Stimulated activated CD8-positive, alpha-beta memory T cell treated with anti-CD3 and anti-CD28 coated beads, Interleukin-4, amount 100 ng/mL, for 24 hours (primary cell): ENCODE data around the gene USP48.
"Not testable (repeated sequence)": the region's sequence is repeated elsewhere in the genome, so short reads cannot be mapped to it uniquely, and the experiment has no call there.

ENCODE experiments used
- DNase-seq: peaks from one replicate; pipeline ENCODE4 v3.0.0-alpha.2; 2020; ENCODE audit warnings: low read depth

USP48 gene

DNA sequence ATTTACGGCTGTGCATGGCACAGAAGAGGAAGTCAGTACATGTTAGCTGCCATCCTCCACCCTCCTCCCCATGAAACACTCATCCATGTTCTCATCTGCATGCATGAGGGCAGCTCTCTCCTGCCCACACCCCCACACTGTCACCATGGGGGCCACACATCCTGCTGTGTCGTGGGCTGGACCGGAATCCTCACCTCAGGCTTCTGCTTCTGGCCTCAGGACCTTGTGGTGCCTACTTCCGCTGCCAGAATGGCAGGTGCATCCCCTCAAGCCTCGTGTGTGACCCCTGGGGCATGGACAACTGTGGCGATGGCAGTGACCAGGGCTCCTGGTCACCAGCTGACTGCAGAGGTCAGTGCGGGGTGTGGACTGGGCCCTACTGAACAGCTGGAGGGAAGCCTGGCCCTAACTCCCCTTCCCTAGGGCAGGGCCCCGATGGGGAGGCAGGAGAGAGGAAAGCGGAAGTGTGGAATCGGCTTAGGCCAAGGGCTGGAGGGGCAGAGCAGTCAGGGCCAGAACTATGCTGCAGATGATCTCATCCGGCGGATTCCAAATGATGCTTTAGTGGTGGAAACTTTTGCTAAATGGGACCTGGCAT lies 32.9 kb upstream of the USP48 start:
- no peak for DNase-seq

DNA sequence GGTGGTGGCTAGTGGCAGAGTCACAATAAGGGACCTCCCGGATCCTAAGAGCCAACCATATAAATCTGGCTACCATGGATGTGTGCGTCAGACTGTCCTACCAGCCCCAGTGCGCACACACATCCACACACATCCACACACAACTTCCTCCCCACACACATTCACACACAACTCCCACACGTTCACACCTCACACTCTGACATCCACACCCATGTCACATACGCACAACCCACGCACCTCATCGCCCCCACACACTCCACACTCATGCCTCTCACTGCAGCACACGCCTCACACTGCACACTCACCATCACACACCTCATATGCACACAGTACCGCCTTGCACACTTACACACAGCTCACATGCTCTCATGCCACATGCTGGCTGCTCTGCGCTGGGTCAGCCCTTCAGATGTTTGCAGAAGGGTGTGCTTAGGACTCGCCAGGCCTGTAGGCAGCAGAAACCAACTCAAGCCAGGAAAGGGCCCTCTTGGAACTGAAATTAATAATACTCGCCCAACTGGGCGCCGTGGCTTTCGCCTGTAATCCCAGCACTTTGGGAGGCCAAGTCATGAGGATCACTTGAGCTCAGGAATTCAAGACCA lies 32.1 kb upstream of the USP48 start:
- DNase-seq, result no peak

DNA sequence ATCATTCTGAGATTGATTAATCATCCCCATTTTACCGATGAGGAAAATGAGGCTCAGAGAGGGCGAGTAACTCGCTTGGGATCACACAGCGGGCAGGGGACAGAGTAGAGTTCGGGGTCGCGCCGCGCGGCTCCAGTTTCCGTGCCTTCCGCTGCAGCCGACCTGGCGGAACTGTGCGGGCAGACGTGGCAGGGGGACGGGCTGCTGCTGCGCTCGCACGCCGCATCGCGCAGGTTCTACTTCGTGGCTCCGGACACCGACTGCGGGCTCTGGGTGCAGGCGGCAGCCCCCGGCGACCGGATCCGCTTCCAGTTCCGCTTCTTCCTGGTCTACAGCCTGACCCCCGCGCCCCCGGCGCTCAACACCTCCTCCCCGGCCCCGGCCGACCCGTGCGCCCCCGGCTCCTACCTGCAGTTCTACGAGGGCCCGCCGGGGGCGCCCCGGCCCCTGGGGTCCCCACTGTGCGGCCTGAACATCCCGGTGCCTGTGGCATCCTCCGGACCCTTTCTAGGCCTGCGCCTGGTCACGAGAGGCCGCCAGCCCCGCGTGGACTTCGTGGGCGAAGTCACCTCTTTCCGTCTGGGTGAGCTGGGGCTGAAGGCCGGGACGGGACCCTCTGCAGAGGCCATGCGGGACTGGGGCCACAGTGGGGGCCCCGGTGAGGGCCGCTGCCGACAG lies 31.4 kb upstream of the USP48 start:
- peak; percentile 20 for DNase-seq

DNA sequence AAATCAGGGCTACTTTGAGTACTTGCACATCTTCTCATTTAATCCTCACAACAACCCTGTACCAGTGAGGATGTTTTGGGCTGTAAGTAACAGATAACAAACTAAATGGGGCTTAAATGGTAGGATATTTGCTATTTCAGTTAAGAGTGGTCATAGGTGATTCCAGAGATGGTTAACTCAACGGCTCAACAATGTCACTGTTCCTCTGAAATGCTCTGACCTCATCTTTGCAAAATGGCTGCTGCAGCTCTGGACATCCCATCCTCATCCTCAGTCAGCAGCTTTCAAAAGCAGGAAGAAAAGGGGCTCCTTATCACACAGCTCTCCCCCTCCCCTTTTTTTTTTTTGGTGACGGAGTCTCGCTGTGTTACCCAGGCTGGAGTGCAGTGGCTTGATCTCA lies 30.6 kb upstream of the USP48 start:
- DNase-seq, result no peak

DNA sequence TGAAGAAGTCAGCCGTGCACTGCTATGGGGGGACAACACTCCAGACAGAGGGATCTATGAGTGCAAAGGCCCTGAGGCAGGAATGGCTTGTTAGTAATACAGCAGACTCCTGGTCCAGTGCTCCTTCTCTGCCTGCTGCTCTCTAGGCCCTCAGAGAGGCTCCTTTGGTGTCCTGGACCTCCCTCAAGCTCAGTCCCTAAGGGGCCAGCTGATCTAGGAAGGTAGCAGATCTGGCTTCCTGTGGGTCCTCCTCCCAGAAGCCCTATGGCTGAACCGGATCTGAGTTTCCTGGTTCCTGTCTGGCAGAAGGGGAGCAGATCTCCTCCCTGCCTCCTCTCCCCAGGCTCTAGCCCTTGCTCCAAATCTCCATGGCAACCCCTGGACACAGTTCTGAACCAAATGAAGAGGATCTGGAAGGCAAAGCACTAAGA lies 28.9 kb upstream of the USP48 start, which contains the start of gene LDLRAD2:
LDLRAD2 (plus strand) TSS at position 391 of the 431 bp plus-strand sequence. CDS start 187 bp downstream, outside the sequence.
- no peak for DNase-seq

DNA sequence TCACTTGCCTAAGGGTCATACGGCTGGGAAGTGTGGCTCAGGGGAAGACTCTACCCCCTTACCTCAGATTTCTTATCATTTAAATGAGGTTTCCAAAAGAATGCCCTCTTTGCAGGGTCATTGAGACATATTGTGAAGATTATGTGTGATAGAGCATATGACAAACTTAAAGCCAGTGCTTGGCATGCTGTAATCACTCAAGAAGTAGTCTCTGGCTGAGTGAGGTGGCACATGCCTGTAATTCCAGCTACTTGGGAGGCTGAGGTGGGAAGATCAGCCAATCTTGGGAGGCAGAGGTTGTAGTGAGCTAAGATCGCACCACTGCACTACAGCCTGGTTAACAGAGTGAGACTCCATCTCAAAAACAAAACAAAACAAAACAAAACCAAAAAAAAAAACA lies 21.6 kb upstream of the USP48 start:
- DNase-seq, result no peak

DNA sequence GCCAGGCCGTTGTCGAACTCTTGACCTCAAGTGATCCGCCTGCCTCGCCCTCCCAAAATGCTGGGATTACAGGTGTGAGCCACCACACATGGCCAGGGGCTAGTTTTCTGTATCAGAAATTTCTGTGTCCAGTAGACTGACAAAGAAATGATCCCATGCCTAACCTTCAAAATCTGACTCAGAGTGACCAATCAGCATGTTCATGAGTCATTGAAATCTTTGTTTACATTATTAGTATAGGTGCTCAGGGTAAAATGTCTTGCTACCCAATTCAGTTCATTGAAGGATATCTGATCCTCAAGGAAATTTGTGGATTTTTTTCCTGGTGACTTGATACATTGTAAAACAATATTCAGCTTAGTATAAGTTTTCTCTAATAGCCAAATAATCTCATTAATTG lies 18.2 kb upstream of the USP48 start:
- no peak for DNase-seq

DNA sequence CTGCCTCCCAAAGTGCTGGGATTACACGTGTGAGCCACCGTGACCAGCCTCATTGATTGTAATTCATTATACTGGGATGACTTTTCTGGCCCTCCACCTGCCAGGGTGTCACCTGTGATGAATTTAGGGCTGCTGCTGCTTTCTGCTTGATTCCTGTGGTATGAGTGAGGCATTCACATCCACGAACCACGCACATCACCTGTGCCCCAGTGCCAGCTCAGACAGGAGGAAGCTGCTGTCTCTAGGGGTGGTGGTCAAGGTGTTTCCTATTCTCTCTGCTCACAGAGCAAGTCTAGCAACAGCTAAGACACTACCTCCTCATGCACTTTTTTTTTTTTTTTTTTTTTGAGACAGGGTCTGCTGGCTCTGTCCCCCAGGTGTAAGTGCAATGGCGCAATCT lies 16.8 kb upstream of the USP48 start:
- DNase-seq, result no peak

DNA sequence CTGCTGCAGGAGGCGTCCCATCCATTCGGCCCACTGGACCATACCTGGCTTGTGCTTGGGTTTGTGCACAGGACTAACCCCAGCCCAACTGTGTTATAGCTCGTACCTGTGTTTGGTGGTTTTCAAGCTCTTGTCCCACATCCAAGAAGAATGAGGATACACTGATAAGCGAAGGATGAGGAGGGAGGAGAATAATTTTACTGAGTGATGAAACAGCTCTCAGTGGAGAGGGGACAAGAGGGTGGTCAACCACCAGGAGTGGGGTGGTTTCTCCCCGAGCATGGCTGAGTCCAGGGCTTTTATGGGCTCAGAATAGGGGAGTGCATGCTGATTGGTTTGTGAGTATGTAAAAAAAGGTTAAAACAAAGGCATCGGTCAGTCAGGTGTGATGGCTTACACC lies 12.1 kb upstream of the USP48 start:
- no peak for DNase-seq

DNA sequence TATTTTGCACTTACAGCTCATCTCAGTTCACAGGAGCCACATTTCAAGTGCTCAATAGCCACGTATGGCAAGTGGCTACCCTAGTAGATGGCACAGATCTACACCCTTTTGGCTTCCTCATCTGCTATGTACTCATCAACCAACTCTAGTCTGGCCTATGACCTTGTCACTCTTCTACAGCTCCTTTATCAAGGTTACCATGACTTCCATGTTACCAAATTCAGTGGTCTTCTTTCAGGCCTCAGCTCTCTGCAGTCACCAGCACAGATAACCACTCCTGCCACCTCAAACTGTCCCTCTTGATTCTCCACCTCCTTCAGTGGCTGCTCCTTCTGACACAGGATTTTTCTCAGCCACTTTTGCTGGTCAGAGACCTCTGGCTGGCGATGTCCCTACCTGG lies 11.7 kb upstream of the USP48 start:
- DNase-seq, result no peak

DNA sequence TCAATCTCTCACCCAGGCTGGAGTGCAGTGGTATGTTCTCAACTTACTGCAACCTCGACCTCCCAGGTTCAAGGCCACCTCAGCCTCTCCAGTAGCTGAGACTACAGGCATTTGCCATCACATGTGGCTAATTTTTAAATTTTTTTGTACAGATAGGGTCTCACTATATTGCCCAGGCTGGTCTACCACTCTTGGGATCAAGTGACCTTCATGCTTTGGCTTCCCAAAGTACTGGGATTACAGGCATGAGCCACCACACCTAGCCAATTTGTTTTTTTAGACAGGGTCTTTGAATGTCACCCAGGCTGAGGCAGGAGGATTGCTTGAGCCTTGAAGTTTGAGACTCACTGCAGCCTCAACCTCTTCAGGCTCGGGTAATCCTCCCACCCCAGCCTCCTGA lies 10.2 kb upstream of the USP48 start:
- DNase-seq, result no peak

DNA sequence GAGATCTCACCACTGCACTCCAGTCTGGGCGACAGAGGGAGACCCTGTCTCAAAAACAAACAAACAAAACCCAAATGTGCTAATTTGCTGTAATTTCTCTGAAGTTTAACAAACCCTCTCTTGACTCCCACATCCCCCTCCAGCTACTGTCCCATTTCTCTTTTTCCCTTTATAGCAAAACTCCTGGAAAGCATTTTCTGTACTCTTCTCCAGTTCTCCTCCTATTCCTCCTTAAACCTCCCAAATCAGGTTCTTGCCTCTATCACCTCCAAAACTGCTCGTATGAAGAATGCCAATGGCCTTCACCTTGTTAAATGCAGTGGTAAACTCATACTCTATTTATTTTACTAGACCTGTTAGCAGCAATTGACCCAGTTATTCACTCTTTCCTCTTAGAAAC lies 3.7 kb upstream of the USP48 start:
- no peak for DNase-seq

DNA sequence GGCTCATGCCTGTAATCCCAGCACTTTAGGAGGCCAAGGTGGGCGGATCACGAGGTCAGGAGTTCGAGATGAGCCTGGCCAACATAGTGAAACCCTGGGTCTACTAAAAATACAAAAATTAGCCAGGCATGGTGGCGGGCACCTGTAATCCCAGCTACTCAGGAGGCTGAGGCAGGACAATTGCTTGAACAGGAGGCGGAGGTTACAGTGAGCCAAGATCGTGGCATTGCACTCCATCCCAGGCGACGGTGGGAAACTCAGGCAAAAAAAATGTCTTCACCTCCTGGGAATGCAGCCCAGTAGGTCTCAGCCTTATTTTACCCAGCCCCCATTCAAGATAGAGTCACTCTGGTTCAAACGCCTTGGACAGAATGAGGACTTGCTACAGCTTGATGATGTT lies 2.8 kb upstream of the USP48 start:
- not testable (repeated sequence) for DNase-seq

DNA sequence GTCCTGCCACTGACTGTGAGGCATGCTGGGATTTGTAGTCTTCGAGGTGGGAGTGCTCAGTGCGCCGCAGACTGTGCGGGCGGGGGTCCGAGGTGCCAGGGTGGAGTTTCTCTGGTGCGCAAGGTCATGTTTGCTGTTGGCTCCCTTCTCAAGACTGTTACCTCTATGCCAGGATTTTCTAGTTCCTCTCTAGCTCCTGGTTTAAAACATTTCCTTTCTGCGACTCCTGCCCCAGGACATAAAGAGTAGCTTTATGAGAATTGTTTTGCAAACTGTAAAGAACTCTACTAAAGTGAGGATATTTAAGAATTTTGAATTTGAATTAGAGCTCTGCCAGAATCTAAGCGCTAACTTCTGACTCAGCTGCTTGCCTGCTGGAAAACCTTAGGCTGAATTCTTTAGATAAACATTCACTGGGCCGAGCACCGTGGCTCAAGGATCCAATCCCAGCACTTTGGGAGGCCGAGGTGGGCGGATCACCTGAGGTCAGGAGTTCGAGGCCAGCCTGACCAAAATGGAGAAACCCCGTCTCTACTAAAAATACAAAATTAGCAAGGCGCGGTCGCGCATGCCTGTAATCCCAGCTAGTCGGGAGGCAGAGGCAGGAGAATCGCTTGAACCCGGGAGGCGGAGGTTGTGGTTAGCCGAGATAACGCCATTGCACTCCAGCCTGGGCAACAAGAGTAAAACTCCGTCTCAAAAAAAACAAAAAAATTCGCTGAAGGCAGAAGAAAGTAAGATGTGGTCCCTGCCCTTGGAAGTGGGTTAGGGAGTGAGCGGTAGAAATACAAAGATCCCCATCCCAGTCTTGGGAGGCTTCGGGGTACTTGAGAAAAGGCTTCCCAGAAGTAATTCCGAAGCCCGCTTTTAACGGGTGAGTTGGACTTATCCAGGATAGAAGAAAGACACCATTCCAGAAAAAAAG lies 992 bp upstream of the USP48 start:
- no peak for DNase-seq

DNA sequence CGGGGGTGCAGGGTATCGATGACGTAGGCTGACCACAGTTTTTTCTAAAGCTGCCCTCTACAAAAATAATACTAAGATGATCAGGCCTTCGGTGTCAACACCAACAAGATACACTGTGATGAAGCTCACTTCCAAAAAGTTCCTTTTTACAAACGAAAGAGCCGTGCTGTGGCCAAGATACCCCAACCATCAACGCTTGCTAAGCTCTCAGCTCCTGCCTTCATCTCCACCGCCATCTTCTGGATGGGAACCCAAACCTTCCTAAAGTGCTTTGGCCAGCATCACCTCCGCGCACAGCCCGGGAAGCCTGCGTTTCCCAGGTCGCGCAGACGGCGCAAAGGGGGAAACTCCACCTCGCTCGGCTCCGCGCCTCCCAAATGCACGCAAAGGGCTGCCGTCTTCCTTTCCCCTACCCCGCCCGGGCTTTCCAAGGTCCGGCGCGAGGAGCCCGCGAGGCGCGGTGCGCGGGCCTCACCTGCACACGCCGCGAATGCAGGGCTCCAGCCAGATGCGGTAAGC lies 541 bp downstream of the USP48 start:
- DNase-seq, result peak; percentile 21

DNA sequence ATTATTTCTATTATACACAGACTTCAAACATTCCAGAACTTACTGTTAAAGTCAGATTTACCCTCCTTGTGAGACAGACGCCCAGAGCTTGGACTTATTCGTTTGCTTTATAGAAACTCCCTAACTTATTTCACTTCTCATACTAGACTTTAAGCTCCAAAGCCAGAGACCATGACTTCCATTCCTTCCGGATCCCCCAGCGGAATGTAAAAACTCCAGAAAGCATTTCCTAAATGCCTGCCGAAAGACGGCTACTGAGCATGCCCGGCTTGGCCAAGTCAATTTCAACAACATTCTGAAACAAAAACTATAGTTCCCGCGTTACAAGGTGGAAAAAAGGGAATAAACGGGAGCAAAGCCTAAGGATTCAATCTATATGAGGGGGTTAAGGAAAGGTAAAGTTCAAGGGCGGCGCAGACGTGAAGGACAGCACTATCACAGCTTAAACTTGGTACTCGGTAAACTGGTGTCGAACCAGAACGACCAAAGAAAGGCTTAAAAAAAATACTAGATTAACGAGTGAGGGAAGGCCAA lies 1.1 kb downstream of the USP48 start:
- DNase-seq, result no peak

DNA sequence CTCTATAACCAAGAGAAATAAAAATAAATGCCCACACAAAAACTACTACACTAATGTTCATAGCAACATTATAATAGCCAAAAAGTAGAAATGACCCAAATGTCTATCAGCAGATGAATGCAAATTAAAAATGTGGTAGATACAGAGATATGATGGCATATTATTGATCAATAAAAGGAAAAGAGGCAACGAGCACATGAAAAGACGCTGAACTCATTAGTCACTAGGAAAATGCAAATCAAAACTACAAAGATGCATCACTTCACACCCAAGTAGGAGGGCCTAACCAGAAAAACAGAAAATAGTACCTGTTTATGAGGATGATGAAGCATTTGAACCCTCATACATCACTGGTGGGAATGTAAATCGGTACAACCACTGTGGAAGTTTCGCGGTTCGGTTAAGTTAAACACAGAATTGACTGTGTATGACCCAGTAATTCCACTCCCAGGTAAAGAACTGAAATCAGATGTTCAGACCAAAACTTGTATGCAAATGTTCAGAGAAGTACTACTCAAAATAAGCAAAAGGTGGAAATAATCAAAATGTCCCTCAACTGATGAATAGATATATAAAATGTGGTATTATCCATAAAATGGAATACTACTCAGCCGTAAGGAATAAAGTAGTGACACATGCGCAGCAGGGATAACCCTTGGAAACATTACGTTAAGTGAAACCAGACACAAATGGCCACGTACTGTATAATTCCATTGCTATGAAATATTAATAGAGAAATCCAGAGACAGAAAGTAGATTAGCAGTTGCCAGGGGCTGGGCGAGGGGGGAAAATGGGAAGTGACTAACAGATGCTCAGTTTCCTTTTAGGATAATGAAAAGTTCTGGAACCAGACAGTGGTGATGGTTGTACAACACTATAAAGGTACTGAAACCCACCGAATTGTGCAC lies 3.1 kb downstream of the USP48 start:
- DNase-seq, result no peak

DNA sequence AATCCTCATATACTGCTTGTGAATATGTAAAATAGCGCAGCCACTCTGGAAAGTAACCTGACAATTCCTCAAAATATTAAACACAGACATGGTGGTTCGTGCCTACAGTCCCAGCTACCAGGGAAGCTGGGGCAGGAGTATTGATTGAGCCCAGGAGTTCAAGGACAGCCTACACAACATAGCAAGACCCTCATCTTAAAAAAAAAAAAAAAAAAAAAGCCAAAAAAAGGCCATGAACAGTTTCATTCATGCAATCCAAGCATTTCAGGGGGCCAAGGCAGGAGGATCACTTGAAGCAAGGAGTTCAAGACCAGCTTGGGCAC lies 4.6 kb downstream of the USP48 start:
- no peak for DNase-seq

DNA sequence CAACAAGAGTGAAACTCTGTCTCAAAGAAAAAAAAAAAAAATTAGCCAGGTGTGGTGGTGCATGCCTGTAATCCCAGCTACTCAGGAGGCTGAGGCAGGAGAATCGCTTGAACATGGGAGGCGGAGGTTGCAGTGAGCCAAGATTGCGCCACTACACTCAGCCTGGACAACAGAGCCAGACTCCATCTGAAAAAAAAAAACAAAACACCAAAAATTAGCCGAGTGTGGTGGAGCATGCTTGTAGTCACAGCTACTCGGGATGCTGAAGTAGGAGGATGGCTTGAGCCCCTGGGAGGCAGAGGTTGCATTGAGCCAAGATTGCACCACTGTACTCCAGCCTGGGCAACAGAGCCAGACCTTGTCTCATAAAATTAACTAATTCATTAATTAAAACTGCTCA lies 6.0 kb downstream of the USP48 start:
- not testable (repeated sequence) for DNase-seq

DNA sequence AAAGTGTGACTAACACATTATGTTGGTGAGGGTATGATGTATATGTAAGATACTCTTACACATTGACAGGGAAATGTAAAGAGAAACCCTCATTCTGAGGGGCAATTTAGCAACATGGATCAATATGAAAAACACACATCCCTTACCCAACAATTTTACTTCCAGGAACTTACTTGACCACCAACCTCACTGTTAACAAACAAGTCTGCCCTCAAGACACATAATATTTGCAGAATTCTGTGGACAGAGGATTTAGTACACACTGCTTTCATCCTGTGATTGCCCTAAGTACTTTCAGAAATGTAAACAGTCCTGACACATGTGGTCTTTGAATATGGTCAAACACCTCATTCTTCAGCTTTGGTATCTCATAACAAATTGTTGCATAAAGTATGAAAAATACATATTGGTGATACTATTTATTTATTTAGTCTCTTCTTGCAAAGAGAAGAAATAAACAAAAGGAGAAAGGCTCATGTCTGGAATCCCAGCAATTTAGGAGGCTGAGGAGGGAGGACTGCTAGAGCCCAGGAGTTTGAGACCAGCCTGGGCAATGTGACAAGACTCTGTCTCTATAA lies 6.9 kb downstream of the USP48 start:
- no peak for DNase-seq

DNA sequence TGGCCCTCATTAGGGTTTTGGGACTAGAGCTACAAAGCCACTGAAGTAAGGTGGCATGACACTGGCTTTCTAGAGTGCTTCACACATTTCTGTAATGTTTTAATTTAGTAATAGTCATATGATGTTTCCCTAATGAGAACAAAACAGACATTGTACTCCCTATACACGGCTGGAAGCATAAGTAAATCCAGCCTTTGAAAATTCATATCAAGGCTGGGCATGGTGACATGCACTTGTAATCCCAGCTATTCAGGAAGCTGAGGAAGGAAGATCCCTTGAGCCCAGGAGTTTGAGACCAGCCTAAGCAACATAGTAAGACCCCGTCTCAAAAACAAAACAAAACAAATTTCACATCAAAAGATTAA lies 7.4 kb downstream of the USP48 start:
- DNase-seq, result no peak
